ENCODE data around the gene SEC24D.
A peak's percentile ranks its signal among the peaks of the same experiment; 100 is the strongest.
"Not testable (repeated sequence)": the region's sequence is repeated elsewhere in the genome, so short reads cannot be mapped to it uniquely, and the experiment has no call there.

The SEC24D gene

GRCh38 chr4:118807659-118808058 lies 28.3 kb downstream of the SEC24D start:
- H3K4me3 ChIP-seq (ENCODE audit: low read depth, low read length) = no peak overlapping the region
- TF ChIP-seq, protein P1, sequence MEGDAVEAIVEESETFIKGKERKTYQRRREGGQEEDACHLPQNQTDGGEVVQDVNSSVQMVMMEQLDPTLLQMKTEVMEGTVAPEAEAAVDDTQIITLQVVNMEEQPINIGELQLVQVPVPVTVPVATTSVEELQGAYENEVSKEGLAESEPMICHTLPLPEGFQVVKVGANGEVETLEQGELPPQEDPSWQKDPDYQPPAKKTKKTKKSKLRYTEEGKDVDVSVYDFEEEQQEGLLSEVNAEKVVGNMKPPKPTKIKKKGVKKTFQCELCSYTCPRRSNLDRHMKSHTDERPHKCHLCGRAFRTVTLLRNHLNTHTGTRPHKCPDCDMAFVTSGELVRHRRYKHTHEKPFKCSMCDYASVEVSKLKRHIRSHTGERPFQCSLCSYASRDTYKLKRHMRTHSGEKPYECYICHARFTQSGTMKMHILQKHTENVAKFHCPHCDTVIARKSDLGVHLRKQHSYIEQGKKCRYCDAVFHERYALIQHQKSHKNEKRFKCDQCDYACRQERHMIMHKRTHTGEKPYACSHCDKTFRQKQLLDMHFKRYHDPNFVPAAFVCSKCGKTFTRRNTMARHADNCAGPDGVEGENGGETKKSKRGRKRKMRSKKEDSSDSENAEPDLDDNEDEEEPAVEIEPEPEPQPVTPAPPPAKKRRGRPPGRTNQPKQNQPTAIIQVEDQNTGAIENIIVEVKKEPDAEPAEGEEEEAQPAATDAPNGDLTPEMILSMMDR (IDR thresholded peaks at IDR 0.05; ENCODE audit: low read depth, low read length) = no peak

DNA sequence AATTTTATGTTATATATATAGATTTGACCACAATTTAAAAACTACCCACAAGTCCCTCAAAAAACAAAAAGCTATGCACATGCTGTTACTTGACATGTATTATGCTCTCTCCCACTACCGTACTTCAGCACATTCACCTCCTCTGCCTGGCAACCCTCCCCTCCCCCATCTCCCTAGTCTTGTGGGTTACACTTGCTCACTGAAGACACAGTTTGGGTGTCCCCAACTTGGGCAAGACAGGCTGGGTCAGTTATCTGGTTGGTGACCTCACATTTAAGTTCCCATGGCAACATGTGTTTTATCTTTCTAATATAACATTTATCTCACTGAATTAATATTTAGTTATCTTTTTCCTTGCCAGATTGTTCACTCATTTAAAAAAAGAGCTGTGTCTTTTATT lies 32.7 kb downstream of the SEC24D start:
- TF ChIP-seq, protein P1 (IDR thresholded peaks at IDR 0.05; ENCODE audit: low read depth, low read length) = no peak

GRCh38 chr4:118801895-118802575 lies 33.9 kb downstream of the SEC24D start:
- TF ChIP-seq, protein P1 (IDR thresholded peaks at IDR 0.05; ENCODE audit: low read depth, low read length) = no peak
- no peak overlapping the region for H3K4me3 ChIP-seq (ENCODE audit: low read depth, low read length)

More for the DNA sequence above, 32.7 kb downstream of the SEC24D start:
- H3K4me3 ChIP-seq (ENCODE audit: low read depth, low read length) = no peak overlapping the region

DNA sequence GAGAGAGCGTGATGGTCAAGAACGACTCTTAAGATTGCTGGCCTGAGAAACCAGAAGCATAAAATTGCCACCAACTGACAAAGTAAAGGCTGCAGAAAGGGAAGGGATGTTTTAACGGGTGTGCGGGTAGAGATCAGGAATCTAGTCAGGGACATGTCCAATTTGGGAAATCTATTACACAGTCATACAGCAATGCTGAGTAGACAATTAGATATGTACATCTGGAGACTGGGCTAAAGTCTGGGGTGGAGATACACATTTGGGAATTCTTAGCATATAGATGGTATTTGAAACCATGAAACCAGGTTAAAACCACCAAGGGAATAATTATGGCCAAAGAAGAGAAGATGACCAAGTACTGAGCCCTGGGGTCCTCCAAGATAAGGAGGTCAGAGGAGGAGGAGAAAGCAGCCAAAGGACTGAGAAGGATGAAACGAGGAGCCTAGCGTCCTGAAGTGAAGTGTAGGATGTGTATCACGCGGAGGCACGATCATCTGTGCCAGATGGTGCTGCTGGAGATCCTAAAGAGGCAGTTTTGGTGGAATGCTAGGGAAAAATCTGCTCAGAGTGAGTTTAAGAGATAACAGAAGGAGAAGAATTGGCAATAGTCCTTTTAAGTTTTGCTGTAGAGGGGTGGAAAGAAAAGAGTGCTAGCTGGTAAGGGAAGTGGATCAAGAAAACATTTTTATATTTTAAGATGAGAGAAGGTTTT lies 36.5 kb downstream of the SEC24D start:
- no peak overlapping the region for H3K4me3 ChIP-seq (ENCODE audit: low read depth, low read length)
- TF ChIP-seq, protein P1 (IDR thresholded peaks at IDR 0.05; ENCODE audit: low read depth, low read length) = no peak

DNA sequence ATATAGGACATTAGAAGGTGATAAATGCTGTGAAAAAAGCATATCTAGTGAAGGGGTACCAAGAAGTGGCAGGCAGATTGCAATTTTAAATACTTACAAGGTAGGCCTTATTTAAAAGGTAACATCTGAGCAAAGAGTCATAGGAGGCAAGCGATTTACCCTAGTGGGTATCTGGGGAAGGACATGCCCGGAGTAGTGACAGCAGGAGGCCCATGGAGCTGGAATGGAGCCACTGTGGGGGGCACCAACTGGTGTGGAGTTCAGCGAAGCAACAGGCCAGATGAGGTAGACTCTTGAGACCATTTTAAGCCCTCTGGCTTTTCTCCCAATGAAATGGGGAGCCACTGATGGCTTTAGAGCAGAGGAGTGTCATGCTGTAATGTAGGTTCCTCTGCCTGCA lies 37.3 kb downstream of the SEC24D start:
- TF ChIP-seq, protein P1 (IDR thresholded peaks at IDR 0.05; ENCODE audit: low read depth, low read length) = peak; percentile 15; the same call in 1 of the 2 replicates
- no peak overlapping the region for H3K4me3 ChIP-seq (ENCODE audit: low read depth, low read length)

DNA sequence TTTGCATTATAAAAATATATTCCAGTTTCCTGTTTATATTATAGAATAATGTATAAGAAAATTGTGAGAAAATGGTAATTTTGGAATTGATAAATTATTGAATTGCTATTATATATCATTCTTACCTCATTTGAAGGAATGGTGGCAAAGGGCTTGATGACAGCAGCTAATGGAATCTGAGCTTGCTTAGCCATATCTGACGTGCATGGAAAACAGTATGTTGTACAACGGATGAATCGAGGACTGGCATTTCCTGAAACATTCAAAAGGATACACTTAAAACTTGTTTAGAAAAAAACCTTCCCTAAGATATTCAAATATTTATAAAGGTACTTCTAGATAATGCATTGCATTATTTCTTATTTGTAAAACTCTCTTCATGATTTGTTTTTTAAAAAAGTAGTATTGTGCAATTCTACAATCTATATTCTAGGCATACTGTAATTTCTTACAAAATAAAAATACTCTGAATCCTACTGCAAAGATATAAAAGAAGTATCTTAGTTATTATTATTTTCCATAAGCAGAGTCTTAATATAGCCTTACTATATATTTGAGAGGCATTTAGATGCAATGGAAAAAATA lies 38.3 kb downstream of the SEC24D start:
- TF ChIP-seq, protein P1 (IDR thresholded peaks at IDR 0.05; ENCODE audit: low read depth, low read length) = no peak
- H3K4me3 ChIP-seq (ENCODE audit: low read depth, low read length) = no peak overlapping the region

DNA sequence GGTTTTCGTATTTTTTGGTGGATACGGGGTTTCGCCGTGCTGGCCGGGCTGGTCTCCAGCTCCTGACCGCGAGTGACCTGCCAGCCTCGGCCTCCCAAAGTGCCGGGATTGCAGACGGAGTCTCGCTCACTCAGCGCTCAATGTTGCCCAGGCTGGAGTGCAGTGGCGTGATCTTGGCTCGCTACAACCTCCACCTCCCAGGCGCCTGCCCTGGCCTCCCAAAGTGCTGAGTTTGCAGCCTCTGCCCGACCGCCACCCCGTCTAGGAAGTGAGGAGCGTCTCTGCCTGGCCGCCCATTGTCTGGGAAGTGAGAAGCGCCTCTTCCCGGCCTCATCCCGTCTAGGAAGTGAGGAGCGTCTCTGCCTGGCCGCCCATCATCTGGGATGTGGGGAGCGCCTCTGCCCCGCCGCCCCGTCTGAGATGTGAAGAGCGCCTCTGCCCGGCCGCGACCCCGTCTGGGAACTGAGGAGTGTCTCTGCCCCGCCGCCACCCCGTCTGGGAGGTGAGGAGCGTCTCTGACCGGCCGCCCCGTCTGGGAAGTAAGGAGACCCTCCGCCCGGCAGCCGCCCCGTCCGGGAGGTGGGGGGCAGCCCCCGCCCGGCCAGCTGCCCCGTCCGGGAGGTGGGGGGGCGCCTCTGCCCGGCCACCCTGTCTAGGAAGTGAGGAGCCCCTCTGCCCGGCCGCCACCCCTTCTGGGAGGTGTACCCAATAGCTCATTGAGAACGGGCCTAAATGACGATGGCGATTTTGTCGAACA lies 44.1 kb downstream of the SEC24D start:
- not testable (repeated sequence) for H3K4me3 ChIP-seq (ENCODE audit: low read depth, low read length)
